HG03064 (cell line): Measurements from ENCODE around the gene SRI.

ENCODE experiments used
- ATAC-seq: cut with Tn5 transposase; IDR thresholded peaks from one replicate; pipeline ENCODE4 v1.9.1; 2021; ENCODE audit warnings: low read depth; ENCODE audit not compliant: unreplicated experiment

Gene SRI

DNA sequence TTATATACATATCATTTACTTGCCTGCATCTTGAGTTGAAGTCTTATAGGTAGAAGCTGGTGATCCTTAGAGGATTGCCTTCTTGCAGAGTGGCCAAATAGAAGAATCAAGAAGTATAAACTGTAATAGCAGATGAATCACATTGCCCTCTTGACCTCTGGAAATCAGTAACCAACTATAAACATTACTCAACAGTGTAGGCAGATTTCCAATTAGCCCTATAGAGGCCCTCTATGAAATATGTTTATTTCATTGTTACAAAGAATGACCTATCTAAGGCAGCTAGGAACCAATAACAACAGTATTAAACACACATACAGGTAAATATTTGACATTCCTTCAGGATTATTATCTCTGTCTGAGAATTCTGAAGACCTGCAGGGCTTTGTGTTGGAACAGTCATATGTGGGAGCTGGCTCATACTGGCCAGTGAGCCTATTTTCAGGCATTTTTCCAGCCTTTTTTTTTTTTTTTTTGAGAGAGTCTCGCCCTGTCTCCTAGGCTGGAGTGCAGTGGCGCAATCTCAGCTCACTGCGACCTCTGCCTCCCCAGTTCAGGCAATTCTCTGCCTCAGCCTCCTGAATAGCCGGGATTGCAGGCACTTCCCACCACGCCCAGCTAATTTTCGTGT, 7.2 kb upstream of the SRI start:
- ATAC-seq, result no peak

DNA sequence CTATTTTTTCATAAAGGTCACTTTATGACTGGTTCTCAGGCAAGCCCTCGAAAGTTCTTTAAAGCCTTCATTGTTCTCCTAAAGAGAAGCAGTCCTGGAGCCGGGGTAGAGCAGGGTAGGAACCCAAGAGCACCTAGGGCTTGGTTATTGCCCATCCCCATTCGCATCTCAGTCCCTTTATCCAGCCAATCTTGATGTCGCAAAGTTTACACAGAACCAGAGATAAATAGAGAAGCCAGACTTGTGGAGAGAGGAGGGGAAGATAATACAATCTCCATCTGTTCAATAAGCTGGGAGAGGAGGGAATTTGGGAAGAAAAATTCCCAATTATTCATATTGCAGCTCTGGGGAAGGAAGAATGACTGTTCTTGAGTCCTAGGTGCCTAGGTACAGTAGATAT, 6.4 kb upstream of the SRI start:
- no peak for ATAC-seq

- no peak for ATAC-seq
Observed at GRCh38 chr7:88224601-88225275, 4.9 kb upstream of the SRI start.

- ATAC-seq, result no peak
Observed at GRCh38 chr7:88223265-88223664, 3.4 kb upstream of the SRI start.

DNA sequence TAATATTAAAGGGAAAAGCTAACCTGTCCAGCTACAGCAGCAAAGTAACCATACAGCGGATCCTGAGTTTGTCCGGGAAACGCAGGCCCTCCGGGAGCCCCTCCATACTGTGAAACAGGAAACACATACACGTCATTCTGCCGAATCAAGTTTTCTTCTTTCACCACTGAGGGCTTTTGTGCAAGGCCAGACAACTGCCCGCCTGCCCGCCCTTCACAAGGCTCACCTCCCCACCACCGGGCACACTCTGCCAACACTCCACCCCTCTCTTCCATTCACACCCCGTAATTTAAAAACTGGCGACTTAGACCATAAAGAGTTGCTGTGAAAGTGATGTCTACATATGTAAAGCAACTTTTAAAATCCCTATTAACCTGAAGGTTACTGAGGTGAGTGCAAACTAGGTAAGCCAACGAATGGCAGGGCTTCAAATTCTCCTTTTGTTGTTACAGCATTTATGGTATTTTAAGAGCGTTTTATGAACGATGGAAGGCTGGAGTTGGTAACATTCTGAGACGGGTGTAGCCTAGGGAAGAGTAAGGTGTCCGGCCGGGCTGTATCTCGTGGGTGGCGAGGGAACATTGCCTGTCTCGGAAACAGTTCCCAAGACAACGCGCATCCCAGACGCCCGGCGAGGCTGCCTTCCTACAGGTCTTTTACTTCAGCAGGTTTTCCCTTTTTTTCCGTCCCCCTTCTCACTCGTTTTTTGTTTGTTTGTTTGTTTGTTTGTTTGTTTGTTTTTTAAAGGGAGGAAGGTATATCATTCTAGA, 817 bp downstream of the SRI start:
- ATAC-seq, result peak; percentile 32

DNA sequence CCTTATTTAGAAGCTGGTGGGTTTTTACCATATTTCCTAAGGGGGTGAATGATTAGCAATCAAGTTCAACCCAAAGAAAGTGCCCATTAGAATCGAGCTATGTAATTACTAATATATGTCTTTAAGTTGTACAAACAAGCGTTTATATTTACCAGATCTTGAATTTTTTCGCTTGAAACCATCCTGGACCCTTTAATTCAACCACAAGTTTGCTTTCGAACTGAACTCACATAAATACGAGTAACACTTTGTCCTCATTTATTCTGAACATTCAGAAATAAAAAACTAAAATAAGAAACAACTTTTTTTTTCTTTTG, 1.5 kb downstream of the SRI start:
- no peak for ATAC-seq

- ATAC-seq, result peak; percentile 76
Observed at GRCh38 chr7:88217675-88218428, 2.0 kb downstream of the SRI start.

- no peak for ATAC-seq
Observed at GRCh38 chr7:88216276-88216675, 3.6 kb downstream of the SRI start.

GRCh38 chr7:88215295-88215694, 4.5 kb downstream of the SRI start:
- no peak for ATAC-seq

GRCh38 chr7:88214456-88214855, 5.4 kb downstream of the SRI start:
- no peak for ATAC-seq

DNA sequence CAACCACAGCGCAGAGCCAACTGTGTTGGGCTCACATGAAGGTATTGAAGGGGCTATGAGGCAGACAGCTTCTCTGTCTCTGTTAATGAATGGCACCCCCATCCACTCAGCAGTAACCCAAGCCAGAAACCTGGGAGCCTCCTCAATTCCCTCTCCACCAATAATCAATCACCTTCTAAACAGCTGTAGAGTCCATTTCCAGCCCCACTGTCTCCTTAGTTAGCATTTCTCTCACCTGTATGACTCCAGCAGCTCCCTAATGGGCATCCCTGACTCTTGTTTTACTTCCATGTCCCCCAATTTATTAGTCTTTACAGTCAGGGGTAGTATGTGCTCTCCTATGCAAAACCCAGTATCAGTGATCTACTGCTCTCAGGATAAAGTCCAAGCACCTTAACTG, 6.9 kb downstream of the SRI start:
- no peak for ATAC-seq

DNA sequence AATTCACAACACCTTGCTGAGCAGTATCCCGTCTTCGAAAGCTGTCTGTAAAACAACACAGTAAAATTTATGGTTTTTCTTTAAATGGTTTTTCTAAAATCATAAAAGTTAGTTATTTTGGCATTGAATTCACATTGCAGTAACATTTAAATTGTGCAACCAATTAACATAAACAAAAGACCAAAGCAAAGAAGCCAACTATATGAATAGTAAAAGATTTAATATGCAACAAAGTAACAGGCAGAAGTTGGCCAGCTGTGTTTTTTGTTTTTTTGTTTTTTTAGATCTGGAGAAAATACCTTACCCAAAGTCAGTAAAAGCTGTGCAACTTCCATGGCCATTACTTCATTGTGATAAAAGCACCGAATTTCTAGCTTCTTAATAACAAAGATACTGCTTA, 11.3 kb downstream of the SRI start:
- no peak for ATAC-seq

- no peak for ATAC-seq
Observed at GRCh38 chr7:88206254-88206653, 13.6 kb downstream of the SRI start.

- ATAC-seq, result no peak
Observed at GRCh38 chr7:88205179-88205578, 14.7 kb downstream of the SRI start.

DNA sequence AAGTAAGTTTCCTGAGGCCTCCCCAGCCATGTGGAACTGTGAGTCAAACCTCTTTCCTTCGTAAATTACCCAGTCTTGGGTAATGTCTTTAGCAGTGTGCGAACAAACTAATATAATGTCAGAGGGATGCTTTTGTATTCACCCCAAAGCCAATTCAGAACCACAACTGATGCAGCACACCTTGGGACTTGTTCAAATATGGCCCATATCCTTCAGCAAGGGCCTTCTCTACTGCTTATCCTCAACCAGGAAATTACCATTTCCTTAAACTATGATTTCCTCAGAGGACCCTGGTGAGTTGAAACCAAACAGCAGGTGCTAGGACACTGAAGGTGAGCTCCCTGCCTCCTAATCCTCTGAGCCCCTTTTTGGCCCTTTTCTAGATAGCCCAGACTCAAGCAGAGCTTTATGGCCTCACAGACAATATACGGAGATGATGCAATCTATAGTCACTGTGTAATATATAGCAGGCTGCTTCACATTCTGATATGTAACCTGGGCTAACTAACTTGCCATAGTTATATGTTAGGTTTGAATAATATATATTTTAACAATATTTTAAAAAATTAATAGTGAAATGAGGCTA, 15.2 kb downstream of the SRI start:
- no peak for ATAC-seq

GRCh38 chr7:88203401-88203800, 16.4 kb downstream of the SRI start:
- no peak for ATAC-seq

DNA sequence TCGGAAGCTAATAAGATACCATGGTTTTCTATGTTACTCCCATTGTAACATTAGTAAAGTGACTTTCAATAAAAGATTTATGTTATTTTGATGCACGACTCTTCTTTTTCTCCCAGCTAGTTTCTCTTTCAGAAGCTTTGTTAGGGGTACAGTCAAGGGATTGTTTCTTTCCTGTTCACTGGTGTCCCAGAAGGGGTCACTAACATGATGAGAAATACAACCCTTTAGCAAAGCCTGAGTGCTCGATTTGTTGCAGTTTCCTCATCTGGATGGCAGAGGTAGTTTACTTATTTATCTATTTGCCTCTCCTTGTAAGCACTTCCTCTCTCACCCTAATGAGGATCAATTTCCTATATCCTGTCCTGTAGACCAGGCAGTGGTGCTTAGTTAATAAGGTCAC, 17.0 kb downstream of the SRI start:
- ATAC-seq, result no peak

DNA sequence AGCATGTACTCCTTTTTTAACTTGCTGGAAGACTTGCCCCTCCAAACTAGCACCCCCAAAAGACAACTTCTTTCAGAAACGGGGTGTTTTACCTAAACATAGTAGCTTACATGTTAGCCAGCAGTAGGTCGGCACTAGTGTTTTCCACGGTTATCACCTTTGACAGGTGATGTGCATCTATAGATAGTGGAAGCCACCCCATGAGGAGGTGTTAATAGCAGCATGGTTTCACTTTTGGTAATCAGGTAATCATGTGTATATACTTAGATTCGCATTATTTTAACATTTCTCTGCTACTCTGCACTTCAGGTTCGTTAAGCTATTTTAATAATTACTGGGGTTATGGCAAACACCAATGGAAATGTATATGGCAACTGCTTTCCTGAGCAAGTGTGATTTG, 17.6 kb downstream of the SRI start:
- ATAC-seq, result no peak

- no peak for ATAC-seq
Observed at GRCh38 chr7:88201305-88201704, 18.5 kb downstream of the SRI start.

- ATAC-seq, result no peak
Observed at GRCh38 chr7:88200789-88201188, 19.0 kb downstream of the SRI start.

- no peak for ATAC-seq
Observed at GRCh38 chr7:88200261-88200660, 19.6 kb downstream of the SRI start.
